Measurements from ENCODE around the gene KIF26A.

DNA sequence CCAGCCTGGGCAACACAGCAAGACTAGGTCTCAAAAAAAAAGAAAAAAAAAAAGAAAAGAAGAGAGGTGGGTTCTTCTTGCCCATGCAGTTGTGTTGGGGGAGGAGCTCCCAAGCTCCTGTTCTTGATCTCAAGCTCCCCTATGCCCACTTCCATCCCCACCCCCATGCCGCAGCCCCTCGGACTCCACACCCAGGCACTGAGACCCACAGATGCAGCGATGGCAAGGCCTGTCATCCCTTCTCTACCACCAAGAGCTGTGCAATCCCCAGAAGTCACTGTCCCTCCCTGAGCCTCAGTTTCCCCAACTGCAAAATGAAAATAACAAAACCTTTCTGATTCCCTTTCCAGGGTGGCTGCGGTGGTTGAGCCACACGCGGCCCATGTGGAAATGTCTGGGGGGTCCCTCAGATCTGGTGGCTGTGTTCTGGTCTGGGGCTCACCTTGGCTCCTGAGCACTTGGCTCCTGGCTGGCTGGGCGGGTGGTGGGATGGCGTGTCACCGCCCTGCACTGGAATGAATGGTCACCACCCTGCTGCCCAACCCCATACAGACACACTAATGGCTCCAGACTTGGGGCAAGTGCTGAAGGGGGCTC, 22.6 kb upstream of the KIF26A start:
- no peak for TF ChIP-seq CTCF (IDR thresholded peaks at IDR 0.05; ENCODE audit: insufficient read depth, low read length, poor library complexity, severe bottlenecking)
- no peak for TF ChIP-seq EZH2phosphoT487 (conservative IDR thresholded peaks at IDR 0.05; ENCODE audit: low read length)
